K562 (cell line): ENCODE results near the gene SNRNP200. TPM values are rescaled to one million over a fixed set of nuclear protein-coding genes. Genes with fewer than 3 reads are reported as not detected.

Experiments used
- CTCF ChIP-seq, 3 experiments: IDR thresholded peaks in 2 of 3; conservative IDR thresholded peaks in 1 of 3; 2 replicates each; pipeline ENCODE4 v1.5.1; 2011 to 2012; ENCODE audit warnings: low read length in 3 of 3, mild to moderate bottlenecking in 3 of 3, control low read depth in 2 of 3, improper control_type of control experiment in 1 of 3, inconsistent platforms in 1 of 3, low read depth in 1 of 3, mixed read lengths in 1 of 3, moderate library complexity in 1 of 3; ENCODE audit not compliant: insufficient read depth in 2 of 3
- HDAC3 ChIP-seq: fragments of 450-650 bp; IDR thresholded peaks from 2 replicates; pipeline ENCODE4 v1.6.1; 2018; ENCODE audit warnings: borderline replicate concordance, mild to moderate bottlenecking, moderate library complexity; ENCODE audit not compliant: partially characterized antibody
- ILK ChIP-seq: fragments of 450-650 bp; IDR thresholded peaks from 2 replicates; pipeline ENCODE4 v1.6.1; 2016; ENCODE audit warnings: missing genetic modification characterization, low read depth, mild to moderate bottlenecking, missing compliant biosample characterization, moderate library complexity, borderline replicate concordance
- MAFG ChIP-seq: fragments of 450-650 bp; conservative IDR thresholded peaks from 2 replicates; pipeline ENCODE4 v1.6.1; 2016; ENCODE audit warnings: missing genetic modification characterization, missing compliant biosample characterization
- MCM2 ChIP-seq: fragments of 450-650 bp; IDR thresholded peaks from 2 replicates; pipeline ENCODE4 v1.6.1; 2017; ENCODE audit warnings: low read depth, mild to moderate bottlenecking
- MCM5 ChIP-seq: fragments of 450-650 bp; IDR thresholded peaks from 2 replicates; pipeline ENCODE4 v1.6.1; 2016; ENCODE audit warnings: low read depth
- MECOM ChIP-seq: fragments of 250-450 bp; sonication (Bioruptor Pico); IDR thresholded peaks from 2 replicates; pipeline ENCODE4 v1.8.0; 2022; ENCODE audit warnings: inconsistent platforms
- POLR2A ChIP-seq: fragments of 450-650 bp; conservative IDR thresholded peaks from 2 replicates; pipeline ENCODE4 v1.6.1; 2016
- POLR2AphosphoS5 ChIP-seq: IDR thresholded peaks from 2 replicates; pipeline ENCODE4 v1.6.1; 2011; ENCODE audit warnings: mild to moderate bottlenecking, low read depth, low read length, moderate library complexity; ENCODE audit not compliant: control insufficient read depth, insufficient read depth
- RFX5 ChIP-seq: IDR thresholded peaks from 2 replicates; pipeline ENCODE4 v1.6.1; 2011; ENCODE audit warnings: low read depth, mild to moderate bottlenecking, improper control_type of control experiment, low read length
- SRSF9 ChIP-seq: fragments of 200-400 bp; formaldehyde crosslinking; IDR thresholded peaks from 2 replicates; pipeline ENCODE4 v1.6.1; 2017; ENCODE audit warnings: low read depth, low read length, borderline replicate concordance
- TAF15 ChIP-seq: fragments of 200-400 bp; formaldehyde crosslinking; IDR thresholded peaks from 2 replicates; pipeline ENCODE4 v1.6.1; 2017; ENCODE audit warnings: mild to moderate bottlenecking, low read depth, low read length, moderate library complexity
- ZNF140 ChIP-seq: fragments of 250-450 bp; sonication (Bioruptor Pico); IDR thresholded peaks from 2 replicates; pipeline ENCODE4 v1.8.0; 2021; ENCODE audit warnings: moderate library complexity, mild to moderate bottlenecking, inconsistent platforms
- ZNF551 ChIP-seq: fragments of 250-450 bp; sonication (Bioruptor Pico); IDR thresholded peaks from 2 replicates; pipeline ENCODE4 v1.5.0; 2021; ENCODE audit warnings: mild to moderate bottlenecking, moderate library complexity
- ZNF589 ChIP-seq: fragments of 200-800 bp; sonication (Bioruptor generic); IDR thresholded peaks from 2 replicates; pipeline ENCODE4 v1.6.1; 2016; ENCODE audit warnings: low read depth, missing genetic modification characterization, missing compliant biosample characterization
- ZNF778 ChIP-seq: fragments of 450-650 bp; formaldehyde crosslinking; IDR thresholded peaks from 2 replicates; pipeline ENCODE4 v1.4.0; 2020; ENCODE audit warnings: mild to moderate bottlenecking, moderate library complexity
- polyA plus RNA-seq, 8 experiments: library from polyadenylated mRNA; depleted of rRNA in 4 of 8; stranded (reverse) in 5 of 8; unstranded in 3 of 8; fragments of >200 nt; fragmentation: Nextera tagmentation in 2 of 8; fragmentation: Illumina TruSeq in 1 of 8; extraction: Ambion mirVana in 2 of 8; extraction: Trizol in 1 of 8; gene quantifications; 2 replicates each; pipeline versions ENCODE4 v1.2.1 to v1.2.3, GENCODE V29; 2011 to 2014; ENCODE audit warnings: inconsistent platforms in 1 of 8, missing spikeins in 1 of 8
- total RNA-seq, 7 experiments: library from RNA; depleted of rRNA in 6 of 7; stranded (reverse); fragments of >200 nt in 6 of 7; fragmentation: Illumina TruSeq in 2 of 7; extraction: Trizol in 2 of 7; gene quantifications; 2 replicates each; pipeline versions ENCODE4 v1.2.1 to v1.2.3, GENCODE V29; 2011 to 2021; ENCODE audit warnings: low replicate concordance in 1 of 7
- TF ChIP-seq, protein P1 (sequence below): IDR thresholded peaks from 3 replicates; pipeline ENCODE4 v1.6.1; 2011; ENCODE audit warnings: borderline replicate concordance, mild to moderate bottlenecking, moderate library complexity; ENCODE audit not compliant: insufficient read length; ENCODE audit errors: extremely low read depth
- TF ChIP-seq, protein P2 (sequence below): sonication (generic); formaldehyde crosslinking; IDR thresholded peaks from 2 replicates; pipeline ENCODE4 v1.8.1; 2023; ENCODE audit warnings: mild to moderate bottlenecking, missing genetic modification reagents
- TF ChIP-seq, protein P3 (sequence below): fragments of 250-450 bp; sonication (Bioruptor Pico); IDR thresholded peaks from 2 replicates; pipeline ENCODE4 v1.4.0; 2020; ENCODE audit warnings: borderline replicate concordance
- TF ChIP-seq, protein P4 (sequence below), 2 experiments: fragments of 450-650 bp in 1 of 2; sonication (generic) in 1 of 2; formaldehyde crosslinking; conservative IDR thresholded peaks; 2 replicates each; pipeline versions ENCODE4 v1.4.0 to v1.8.1; 2020 to 2022; ENCODE audit warnings: mild to moderate bottlenecking in 1 of 2, missing genetic modification reagents in 1 of 2

Gene SNRNP200
- total and polyA plus RNA-seq, 9 of the 15 experiments (the other 6 are each of a cell fraction or from before 2014, with no cell fraction given), result 76.1 to 231 (median 155) TPM

- TF ChIP-seq, protein P1, sequence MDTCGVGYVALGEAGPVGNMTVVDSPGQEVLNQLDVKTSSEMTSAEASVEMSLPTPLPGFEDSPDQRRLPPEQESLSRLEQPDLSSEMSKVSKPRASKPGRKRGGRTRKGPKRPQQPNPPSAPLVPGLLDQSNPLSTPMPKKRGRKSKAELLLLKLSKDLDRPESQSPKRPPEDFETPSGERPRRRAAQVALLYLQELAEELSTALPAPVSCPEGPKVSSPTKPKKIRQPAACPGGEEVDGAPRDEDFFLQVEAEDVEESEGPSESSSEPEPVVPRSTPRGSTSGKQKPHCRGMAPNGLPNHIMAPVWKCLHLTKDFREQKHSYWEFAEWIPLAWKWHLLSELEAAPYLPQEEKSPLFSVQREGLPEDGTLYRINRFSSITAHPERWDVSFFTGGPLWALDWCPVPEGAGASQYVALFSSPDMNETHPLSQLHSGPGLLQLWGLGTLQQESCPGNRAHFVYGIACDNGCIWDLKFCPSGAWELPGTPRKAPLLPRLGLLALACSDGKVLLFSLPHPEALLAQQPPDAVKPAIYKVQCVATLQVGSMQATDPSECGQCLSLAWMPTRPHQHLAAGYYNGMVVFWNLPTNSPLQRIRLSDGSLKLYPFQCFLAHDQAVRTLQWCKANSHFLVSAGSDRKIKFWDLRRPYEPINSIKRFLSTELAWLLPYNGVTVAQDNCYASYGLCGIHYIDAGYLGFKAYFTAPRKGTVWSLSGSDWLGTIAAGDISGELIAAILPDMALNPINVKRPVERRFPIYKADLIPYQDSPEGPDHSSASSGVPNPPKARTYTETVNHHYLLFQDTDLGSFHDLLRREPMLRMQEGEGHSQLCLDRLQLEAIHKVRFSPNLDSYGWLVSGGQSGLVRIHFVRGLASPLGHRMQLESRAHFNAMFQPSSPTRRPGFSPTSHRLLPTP, result no peak
- no peak for TF ChIP-seq ZNF778 (CRISPR knock-in tag)
- TF ChIP-seq RFX5, result no peak
- TF ChIP-seq, protein P2, sequence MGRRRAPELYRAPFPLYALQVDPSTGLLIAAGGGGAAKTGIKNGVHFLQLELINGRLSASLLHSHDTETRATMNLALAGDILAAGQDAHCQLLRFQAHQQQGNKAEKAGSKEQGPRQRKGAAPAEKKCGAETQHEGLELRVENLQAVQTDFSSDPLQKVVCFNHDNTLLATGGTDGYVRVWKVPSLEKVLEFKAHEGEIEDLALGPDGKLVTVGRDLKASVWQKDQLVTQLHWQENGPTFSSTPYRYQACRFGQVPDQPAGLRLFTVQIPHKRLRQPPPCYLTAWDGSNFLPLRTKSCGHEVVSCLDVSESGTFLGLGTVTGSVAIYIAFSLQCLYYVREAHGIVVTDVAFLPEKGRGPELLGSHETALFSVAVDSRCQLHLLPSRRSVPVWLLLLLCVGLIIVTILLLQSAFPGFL (CRISPR knock-in tag), result no peak
- TF ChIP-seq, protein P3, sequence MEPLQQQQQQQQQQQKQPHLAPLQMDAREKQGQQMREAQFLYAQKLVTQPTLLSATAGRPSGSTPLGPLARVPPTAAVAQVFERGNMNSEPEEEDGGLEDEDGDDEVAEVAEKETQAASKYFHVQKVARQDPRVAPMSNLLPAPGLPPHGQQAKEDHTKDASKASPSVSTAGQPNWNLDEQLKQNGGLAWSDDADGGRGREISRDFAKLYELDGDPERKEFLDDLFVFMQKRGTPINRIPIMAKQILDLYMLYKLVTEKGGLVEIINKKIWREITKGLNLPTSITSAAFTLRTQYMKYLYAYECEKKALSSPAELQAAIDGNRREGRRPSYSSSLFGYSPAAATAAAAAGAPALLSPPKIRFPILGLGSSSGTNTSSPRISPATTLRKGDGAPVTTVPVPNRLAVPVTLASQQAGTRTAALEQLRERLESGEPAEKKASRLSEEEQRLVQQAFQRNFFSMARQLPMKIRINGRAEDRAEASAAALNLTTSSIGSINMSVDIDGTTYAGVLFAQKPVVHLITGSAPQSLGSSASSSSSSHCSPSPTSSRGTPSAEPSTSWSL, result no peak
- no peak for TF ChIP-seq ZNF140 (CRISPR knock-in tag)
- TF ChIP-seq HDAC3, result no peak
- no peak for TF ChIP-seq TAF15
- no peak for TF ChIP-seq MECOM (CRISPR knock-in tag)
- TF ChIP-seq ZNF589 (CRISPR knock-in tag), result no peak
- no peak for TF ChIP-seq SRSF9
- TF ChIP-seq, protein P4, sequence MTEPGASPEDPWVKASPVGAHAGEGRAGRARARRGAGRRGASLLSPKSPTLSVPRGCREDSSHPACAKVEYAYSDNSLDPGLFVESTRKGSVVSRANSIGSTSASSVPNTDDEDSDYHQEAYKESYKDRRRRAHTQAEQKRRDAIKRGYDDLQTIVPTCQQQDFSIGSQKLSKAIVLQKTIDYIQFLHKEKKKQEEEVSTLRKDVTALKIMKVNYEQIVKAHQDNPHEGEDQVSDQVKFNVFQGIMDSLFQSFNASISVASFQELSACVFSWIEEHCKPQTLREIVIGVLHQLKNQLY (CRISPR knock-in tag; conservative IDR thresholded peaks at IDR 0.05), result no peak
- no peak for TF ChIP-seq MCM5
- peak; percentile 57; the same call in 1 of the 2 replicates for TF ChIP-seq MAFG
- TF ChIP-seq ZNF551, result no peak
- TF ChIP-seq POLR2AphosphoS5, result peak; percentile 17; the same call in 1 of the 2 replicates
- TF ChIP-seq MCM2, result no peak
- no peak for TF ChIP-seq CTCF (IDR thresholded peaks at IDR 0.05 in 2 of 3, conservative IDR thresholded peaks at IDR 0.05 in 1 of 3; ENCODE audit: insufficient read depth in 2 of 3, low read depth in 1 of 3, low read length in 3 of 3)
- TF ChIP-seq POLR2A, result no peak
- TF ChIP-seq ILK (tag), result no peak
Observed at GRCh38 chr2:96345868-96346462, 40.6 kb upstream of the SNRNP200 start (continued).
